Transverse colon (tissue), 4 donors: ENCODE results near the gene ARHGEF4.

Source experiments
- CTCF ChIP-seq, 5 experiments: fragments of 200-600 bp in 3 of 5; fragments of 450-650 bp in 2 of 5; sonication (generic) in 3 of 5; IDR thresholded peaks; 1 replicate in 2 of 5; 2 replicates in 3 of 5; pipeline ENCODE4 v1.5.1; 2016 to 2017; ENCODE audit warnings: antibody characterized with exemption in 5 of 5, inconsistent platforms in 3 of 5, mild to moderate bottlenecking in 2 of 5, moderate library complexity in 1 of 5
- EP300 ChIP-seq: sonication (generic); formaldehyde crosslinking; IDR thresholded peaks from one replicate; pipeline ENCODE4 v1.6.1; 2017; ENCODE audit warnings: antibody characterized with exemption, low read depth
- POLR2A ChIP-seq: fragments of 450-650 bp; IDR thresholded peaks from one replicate; pipeline ENCODE4 v1.6.1; 2016; ENCODE audit warnings: antibody characterized with exemption, mild to moderate bottlenecking, moderate library complexity
- POLR2AphosphoS5 ChIP-seq, 3 donors: sonication (generic); formaldehyde crosslinking; IDR thresholded peaks; one replicate each; pipeline ENCODE4 v1.6.1; 2016; ENCODE audit warnings: antibody characterized with exemption in 3 of 3

- TF ChIP-seq POLR2AphosphoS5 (IDR thresholded peaks at IDR 0.05): no peak
- TF ChIP-seq CTCF (IDR thresholded peaks at IDR 0.05): no peak
- no peak for TF ChIP-seq POLR2A
- TF ChIP-seq EP300: no peak
These were observed 39.2 kb downstream of the ARHGEF4 start for GRCh38 chr2:130875935-130876334.
